Nucleus accumbens (tissue), 56 donors: ENCODE results near the gene TASL.
"Not testable (repeated sequence)": the region's sequence is repeated elsewhere in the genome, so short reads cannot be mapped to it uniquely, and the experiment has no call there.

Experiments used
- DNase-seq, 56 donors: peaks; one replicate each; lab custom pipeline; 2025; lab: John Stamatoyannopoulos, UW

Gene TASL, protein sequence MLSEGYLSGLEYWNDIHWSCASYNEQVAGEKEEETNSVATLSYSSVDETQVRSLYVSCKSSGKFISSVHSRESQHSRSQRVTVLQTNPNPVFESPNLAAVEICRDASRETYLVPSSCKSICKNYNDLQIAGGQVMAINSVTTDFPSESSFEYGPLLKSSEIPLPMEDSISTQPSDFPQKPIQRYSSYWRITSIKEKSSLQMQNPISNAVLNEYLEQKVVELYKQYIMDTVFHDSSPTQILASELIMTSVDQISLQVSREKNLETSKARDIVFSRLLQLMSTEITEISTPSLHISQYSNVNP

GRCh38 chrX:30577362-30577991 lies at the start of gene TASL:
Gene TASL, minus strand, starts transcription at chrX:30577766. Its CDS starts 17,411 bp downstream, at chrX:30560355.
- DNase-seq, result no peak

DNA sequence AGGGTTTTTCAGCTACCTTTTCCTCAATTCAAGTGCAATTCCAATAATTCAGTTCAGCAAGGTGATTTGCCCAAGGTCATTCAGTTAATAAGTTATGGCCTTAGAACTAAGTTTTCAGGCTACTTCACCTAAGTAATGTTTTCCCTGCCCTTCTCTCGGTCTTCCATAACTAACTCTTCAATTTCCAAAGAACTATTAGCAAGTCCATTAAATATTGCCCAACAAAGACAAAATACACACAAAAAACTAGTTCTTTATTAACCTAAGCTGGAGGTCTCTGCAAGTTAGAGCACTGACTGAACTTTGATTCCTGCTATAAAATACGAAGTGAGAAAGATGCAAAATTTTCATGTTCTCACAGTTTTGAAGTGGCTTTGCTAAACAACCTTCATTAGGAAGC lies 48.8 kb upstream of the TASL start:
- no peak for DNase-seq

GRCh38 chrX:30622361-30622760 lies 44.8 kb upstream of the TASL start:
- no peak for DNase-seq

DNA sequence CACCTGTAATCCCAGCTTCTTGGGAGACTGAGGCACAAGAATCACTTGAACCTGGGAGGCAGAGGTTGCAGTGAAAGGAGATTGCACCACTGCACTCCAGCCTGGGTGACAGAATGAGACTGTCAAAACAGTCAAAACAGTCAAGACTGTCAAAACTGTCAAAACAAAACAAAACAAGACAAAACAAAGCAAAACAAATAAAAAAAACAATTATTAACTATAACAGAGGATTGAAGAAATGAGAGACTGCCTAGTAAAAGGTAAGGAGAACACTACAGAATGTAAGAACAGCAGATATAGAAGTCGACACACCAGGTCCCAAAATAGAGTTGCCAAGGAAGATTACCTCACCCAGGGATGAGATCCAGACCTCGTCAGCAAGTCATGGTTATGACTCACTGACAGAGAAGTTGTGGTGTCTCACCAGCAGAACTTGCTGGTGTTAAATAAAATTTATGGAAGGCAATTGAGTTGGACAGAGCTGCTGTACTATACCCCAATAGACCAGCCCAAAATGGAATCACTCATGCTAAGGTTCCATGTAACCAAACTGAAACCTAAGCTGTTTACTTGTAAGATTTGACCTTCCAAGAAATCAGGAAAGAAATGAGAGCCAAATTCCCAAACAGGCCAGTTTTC lies 43.5 kb upstream of the TASL start:
- peak in 6 of 56 donors; percentile 0 to 38 (median 4) for DNase-seq

DNA sequence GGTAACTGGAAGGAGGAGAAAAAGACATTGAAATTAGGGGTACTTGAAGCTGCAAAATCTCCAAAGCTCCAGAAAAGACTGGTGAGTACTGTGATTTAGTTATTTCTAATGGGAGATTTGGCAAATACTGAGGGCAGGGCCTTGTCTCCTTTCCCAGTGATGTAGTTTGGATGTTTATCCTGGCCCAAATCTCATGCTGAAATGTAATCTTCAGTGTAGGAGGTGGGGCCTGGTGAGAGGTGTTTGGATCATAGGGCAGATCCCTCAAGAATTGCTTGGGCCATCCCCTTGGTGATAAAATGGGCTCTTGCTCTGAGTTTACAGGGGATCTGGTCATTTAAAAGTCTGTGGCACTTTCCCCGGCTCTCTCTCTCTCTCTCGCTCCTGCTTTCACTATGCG lies 42.6 kb upstream of the TASL start:
- no peak for DNase-seq

DNA sequence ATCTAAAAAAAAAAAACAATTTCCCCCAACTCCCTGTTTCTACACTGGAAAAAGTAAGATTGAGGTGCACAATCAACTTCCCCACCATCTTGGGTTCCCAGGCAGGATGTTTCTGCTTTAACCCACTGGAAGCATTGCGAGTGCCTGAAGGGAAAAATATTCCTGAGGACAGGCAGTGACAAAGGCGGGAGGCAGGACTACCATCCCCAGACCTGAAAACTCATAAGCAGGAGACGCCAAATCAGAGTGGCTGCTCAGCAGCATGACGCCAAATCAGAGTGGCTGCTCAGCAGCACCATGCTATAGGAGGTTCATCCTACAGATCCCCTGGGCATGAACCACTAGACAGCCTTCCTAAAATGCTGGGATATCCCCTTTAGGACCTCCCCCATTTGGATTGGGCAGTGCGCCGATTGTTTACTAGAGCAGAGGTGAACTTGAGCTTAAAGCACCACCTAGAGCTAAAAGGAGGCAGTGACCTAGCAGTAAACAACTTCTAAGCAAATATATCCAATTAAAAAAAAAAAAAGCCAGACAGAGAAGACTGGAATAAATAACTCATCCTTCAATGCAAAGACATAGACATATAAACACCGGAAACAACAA lies 40.7 kb upstream of the TASL start:
- no peak for DNase-seq

- DNase-seq, result no peak
Measured at GRCh38 chrX:30615229-30615628, 37.7 kb upstream of the TASL start.

GRCh38 chrX:30613721-30614120 lies 36.2 kb upstream of the TASL start:
- no peak for DNase-seq

- no peak for DNase-seq
Measured at GRCh38 chrX:30612250-30612655, 34.7 kb upstream of the TASL start.

GRCh38 chrX:30610026-30610425 lies 32.5 kb upstream of the TASL start:
- DNase-seq, result no peak

DNA sequence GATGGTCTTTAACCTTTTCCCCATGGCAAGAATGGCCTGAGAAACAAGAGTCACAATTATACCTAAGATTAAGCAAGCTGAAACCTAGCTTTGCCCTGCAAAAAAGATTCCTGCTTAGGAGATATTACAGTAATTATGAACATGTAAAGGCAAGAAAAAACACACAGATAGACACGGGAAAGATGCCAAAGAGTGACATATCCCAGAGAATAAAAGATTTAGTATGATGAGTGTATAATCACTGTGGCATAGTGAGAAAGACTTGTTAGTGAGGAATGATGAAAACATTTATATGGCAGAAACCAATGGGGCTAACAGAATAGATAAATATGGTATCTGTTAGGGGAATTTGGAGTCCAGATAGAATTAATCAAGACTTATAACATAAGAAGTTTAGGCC lies 29.6 kb upstream of the TASL start:
- DNase-seq, result no peak

- DNase-seq, result not testable (repeated sequence)
Measured at GRCh38 chrX:30600269-30601176, 23.0 kb upstream of the TASL start.

DNA sequence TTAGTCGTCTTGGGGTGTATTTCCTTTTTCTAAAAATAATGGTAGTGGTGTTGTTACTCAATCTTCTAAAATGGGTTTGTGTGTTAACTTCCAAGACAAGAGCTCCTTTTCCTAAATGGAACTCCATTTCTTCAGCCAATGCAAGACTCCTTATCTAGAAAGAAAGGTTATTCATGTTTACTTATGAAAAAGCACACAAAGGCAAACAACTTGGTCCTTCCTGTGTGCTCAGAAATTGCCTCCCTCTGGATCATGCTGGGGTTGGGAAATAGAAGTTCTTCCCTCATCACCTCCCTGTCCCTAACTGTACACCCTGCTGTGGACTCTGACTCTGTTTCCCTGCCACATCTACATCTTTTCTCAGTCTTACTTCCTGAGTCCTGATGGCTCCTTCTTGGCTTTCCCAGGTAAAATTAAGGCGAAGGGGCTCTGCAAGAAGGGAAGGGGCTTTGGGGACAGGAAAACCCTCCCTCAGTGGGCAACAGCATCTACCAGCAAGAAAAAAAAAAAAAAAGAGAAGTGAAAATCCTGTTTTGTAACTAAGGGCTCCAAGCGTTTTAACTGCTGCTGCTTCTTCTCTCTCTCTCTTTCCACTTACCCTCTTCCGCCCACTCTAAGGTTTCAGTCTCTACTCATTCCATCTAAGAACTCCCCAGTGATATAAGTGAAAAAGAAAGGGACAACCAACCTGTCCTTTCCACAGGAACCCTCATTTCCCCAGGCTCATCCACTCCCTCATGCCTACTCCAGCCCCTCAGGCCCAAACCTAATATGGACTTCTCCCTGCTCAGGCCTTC lies 19.8 kb upstream of the TASL start:
- DNase-seq, result peak in 1 of 56 donors; percentile 1

- DNase-seq, result no peak
Measured at GRCh38 chrX:30593440-30594200, 16.1 kb upstream of the TASL start.

DNA sequence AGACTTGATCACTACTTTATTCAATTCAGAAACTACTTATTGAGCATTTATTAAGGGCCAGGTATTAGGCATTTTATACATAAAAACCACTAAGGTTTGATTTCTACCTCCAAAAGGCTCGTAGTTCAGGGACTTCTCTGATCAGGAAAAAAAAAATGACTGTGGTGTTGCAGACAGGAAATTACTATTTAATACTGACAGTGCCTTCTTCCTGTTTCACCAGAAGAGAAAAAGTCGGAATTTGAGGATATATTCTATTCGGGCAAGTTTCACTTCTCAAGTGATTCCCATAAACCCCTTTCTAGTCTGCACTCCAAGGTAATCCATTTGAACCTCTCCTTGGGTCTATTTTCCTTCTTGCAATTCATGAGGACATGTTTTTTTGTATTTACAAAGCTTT lies 15.3 kb upstream of the TASL start:
- DNase-seq, result no peak

GRCh38 chrX:30590368-30590767 lies 12.8 kb upstream of the TASL start:
- no peak for DNase-seq

DNA sequence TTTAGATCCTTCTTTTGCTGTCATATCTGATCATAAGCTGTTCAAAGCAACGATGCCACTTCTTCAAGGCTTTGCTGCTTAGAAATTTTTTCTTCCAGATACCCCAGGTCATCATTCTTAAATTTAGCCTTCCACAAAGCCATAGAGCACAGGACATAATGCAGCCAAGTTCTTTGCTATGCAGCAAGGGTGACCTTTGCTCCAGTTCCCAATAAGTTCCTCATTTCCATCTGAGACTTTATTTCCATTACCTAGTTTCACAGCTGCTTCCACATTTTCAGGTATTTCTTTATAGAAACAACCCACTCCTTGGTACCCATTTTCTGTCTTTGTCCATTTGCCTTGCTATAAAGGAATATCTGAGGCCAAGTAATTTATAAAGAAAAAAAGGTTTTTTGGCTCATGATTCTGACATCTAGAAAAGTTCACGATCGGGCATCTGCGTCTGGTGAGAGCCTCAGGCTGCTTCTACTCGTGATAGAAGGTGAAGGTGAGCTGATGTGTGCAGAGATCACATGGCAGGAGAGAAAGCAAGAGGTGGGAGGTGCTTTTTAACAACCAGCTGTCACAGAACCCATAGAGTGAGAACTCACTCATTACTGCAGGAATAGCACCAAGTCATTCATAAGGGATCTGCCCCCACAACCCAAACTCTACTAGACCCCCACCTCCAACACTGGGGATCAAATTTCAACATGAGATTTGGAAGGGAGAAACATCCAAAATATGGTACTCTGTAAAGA lies 11.8 kb upstream of the TASL start:
- DNase-seq, result no peak

- no peak for DNase-seq
Measured at GRCh38 chrX:30586516-30586915, 8.9 kb upstream of the TASL start.
